HG03469 (cell line): ENCODE results near the gene SHROOM2.
"Not testable (repeated sequence)": the region's sequence is repeated elsewhere in the genome, so short reads cannot be mapped to it uniquely, and the experiment has no call there.

Experiments used
- ATAC-seq: cut with Tn5 transposase; IDR thresholded peaks from one replicate; pipeline ENCODE4 v1.9.1; 2021; ENCODE audit warnings: mild to moderate bottlenecking, moderate library complexity, moderate number of reproducible peaks; ENCODE audit not compliant: unreplicated experiment

Gene SHROOM2

DNA sequence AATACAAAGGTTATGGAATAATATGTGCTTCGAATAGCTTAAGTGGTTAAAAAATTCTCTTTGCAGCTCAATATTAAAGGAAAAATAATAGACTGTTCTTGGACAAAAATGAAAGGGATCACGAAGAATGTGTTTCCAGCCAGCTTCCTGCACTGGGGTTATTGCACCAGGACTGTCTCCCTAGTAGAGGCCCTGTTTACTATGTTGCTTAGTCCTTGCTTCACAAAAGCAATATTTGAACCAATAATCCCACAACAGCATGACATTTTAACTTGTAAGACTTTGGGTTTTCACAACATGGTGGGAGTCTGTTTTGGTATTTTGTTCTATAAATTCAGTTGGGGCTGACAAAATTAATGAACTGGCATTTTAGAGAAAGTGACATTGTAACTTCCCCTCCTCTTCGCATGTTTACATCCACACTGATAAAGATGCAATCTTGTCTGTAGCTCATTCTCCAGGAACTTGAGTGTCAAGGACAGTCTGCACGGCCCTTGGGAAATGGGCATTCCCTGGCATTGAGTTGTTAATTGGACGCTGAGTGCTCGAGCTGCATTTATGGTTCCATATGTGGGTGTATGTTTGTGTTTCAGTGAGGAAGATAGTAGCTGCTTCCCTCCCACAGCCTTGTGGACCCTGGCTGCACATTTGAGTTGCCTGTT lies 39.0 kb downstream of the SHROOM2 start:
- no peak for ATAC-seq

DNA sequence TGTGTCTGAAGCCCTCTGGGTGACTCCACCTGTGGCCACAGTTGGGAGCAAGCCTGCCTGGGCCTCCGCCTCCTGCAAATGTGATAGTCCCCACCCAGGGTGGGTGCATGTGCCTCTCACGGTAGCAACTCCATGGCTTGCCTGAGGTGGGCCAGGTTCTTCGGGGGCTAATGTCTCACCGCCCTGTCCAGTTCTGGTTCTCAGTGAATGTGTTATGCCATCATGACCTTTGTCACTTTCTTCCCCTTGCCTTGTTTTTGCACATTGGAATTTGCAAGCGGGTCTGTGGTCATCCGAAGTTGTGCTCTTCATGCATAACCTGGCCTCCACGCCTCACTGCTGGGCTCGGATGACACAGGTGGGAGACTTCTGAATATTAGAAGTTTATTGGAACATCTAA lies 39.7 kb downstream of the SHROOM2 start:
- ATAC-seq, result no peak

DNA sequence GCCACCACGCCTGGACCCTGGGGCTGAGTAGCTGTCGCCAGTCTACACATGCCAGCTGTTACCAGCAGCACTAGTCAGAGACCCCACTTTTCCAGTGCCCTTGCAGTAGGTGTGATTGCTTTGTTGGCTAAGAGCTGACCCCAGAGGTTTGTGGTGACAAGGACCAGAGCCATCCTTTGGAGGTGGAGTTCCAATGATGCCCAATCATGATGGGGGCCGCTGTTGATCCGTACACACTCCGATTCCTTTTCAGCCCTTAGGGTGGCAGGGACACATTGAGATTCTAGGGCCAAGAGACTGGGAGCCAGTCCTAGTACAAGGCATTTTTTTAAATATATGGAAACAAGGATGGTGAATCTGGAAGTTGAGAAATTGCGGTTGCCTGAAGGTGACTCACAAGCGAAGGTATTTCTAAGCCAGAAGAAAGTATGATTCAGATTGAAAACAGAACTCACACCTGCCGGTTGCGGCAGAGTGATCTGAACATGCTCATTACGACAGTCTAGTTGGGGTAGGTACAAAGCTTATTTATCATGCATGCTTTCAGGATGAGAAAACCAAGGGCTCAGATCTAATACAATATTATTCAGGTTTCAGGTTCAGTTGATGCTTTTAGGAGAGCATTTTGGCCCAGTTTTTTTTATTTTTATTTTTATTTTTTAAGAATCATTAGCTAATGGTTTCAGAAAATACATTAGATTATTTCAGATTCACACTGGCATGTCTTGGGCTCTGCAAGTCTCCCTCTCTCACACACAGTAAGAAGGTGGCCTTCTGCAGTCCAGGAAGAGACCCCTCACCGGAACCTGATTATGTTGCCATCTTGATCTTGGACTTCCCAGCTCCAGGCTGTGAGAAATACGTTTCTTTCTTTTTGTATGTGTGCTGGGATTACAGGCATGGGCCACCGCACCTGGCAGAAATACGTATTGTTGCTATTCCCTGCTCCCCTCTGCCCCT lies 43.4 kb downstream of the SHROOM2 start:
- peak; percentile 90 for ATAC-seq

DNA sequence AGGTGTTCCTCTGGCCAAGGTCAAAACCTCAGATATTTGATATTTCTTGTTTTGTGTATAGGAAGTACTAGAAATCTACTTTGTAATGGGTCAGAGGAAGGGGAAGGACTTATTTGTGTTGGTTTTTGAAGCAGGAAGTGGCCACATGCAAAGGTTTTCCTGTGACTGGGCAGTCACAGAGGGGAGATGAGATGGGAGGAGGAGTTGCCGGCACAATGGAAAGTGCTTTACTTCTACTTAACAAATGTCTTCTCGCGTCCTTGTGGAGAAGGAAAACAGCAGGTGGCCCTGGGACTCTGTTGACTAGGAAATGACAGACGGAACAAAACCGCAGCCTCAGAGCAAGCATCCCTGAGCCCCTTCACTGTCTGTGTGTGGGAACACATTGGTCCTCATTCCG lies 46.6 kb downstream of the SHROOM2 start:
- ATAC-seq, result no peak

- no peak for ATAC-seq
These were observed 49.5 kb downstream of the SHROOM2 start for GRCh38 chrX:9835585-9836210.

DNA sequence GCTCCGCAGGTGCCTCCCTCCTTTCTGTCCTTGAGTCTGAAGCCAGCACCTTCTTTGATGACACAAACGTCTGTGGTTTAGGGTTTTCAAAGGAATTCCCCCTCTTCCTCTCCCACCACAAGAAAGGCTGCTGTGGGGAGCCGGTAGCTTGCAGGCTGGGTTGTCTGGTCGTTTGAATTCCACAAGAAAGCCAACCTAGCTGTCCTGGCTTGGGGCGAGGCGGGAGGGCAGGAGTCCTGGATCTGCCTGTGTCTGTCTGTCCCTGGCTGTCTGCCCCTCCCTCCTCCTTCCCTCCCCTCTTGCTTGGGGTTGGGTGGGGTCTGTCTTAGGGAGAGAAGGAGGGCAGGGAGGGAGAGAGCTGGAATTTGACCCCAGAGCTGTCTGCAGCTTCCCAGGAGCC lies 56.3 kb downstream of the SHROOM2 start:
- no peak for ATAC-seq

DNA sequence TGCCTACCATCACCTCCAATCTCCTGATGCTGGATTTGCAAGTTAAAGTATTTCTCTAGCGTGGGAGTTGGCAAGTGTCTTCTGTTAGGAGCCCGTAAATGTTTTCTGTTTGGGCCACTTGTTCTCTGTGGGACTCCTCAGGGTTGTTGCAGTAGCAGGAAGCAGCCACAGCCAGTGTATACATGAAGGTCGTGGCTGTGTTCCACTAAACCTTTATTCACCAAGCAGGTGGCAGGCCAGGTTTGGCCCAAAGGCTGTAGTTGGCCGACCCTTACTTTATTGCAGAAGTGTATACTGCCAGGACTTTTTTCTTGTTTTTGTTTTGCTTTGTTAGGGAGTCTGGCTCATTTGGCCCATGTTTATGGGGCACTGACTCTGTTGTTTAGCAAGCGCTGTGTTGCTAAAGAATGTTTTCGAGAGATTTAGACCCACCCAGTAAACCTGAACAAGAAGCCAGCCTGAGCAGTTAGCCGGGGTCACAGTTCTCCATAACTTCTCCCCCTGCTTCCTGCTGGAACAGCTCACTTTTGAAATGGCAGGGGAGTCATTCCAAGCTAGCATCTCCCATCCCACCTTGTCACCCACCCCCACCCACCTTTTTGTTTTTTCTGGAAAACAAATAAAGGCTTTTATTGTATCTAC lies 58.8 kb downstream of the SHROOM2 start:
- no peak for ATAC-seq

- no peak for ATAC-seq
These were observed 59.3 kb downstream of the SHROOM2 start for GRCh38 chrX:9845578-9845952.

DNA sequence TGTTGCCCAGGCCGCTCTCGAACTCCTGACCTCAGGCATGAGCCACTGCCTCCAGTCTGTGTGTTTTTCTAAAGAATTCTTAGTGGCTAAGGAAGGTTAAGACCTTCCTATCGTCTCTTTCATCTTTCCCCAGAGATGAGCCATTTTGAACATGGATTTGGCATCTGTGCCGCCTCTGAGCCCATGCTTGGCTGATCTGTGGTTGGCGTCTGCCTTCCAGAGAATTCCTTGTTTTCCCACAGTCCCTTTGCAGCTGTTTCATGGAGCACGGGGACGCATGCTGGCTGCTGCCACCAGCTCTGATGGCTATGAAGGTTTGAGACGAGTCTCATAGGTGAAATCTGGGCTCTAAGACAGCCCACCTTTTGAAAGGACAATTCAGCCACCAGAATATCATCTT lies 60.4 kb downstream of the SHROOM2 start:
- no peak for ATAC-seq

DNA sequence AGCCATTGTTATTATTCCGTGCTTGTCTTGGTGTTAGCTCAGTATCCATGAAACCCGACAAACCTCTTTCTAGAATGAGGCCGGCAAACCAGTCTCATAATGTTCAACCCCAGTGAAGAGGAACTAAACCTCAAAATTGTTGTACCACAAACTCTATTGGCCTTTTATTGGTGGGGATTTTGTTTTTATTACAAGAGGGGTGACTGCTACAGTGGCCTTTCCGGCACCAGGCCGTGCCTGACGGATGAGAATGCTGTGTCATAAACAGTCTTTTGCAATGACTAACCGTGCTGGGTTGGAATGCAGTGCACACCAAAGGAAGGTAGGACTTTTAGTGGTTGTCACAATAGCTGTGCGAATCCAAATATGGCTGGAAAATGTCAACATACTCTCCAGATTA lies 60.8 kb downstream of the SHROOM2 start:
- ATAC-seq, result no peak

DNA sequence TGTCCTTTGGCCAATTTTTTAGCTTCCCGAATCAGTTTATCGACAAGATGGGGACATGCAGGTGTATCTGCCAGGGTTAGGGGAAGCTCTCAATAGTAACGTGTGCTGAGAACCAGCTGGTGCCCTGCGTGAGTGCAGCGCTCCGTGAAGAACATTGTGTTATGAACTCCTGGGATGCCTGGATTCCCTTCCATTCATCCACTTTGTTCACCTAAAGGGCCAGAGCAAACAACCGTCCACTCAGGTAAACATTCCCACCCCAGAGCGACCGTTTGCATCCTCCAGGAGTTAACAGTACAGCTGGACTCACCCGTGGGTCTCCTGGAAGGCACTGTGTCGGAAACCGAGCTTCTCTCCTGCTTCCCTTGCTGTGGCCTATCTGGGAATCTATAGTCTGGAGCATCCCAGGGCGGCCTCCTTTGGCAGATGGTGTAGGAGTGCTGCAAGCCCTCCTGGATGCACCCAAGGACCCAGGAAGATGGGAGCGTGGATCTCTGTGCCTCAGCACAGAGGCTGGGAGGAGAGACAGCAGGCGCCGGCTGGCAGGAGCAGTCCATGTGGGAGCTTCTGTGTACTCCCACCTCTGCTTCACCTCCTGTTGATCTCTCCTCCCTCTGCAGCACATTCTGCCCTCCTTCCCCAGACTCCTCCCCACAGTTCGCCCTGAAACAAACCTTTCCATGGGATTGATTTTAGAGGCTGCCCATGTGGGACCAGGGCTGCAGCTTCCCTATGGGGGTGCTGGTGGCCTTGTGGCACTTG lies 62.7 kb downstream of the SHROOM2 start:
- no peak for ATAC-seq

DNA sequence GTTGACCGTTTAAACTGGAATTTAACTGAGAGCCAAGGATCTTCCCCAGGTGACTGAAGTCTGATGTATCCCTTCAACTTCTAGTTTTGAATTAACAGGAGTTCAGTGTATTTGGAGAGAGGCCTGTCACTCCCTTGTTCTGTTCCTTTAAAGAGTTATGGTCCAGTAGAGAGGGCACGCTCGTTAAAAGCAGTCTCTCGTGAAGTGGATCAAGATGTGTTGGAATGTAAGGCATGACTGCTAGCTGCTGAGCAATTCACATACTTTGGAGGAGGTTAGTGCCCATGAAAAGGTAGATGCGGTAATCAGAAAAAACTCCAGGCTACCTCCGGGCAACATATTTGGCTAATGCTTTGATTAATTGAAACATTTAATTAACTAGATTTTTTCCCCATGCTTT lies 65.7 kb downstream of the SHROOM2 start:
- ATAC-seq, result no peak

DNA sequence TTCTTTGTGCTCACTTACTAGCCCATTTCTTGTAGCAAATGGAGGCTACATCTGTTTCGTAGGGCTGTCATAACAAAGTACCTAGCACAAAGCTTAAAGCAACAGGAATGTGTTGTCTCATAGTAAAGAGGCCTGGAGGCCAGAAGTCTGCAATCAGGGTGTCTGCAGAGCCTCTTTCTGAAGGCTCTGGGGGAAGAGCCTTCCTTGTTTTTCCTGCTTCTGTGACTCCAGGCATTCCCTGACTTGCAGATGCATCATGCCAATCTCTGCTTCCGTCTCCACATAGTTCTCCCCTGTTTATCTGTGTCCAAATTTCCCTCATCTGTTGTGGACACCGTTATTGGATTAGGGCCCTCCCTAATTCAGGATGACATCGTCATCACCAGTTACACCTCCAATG lies 67.1 kb downstream of the SHROOM2 start:
- no peak for ATAC-seq

GRCh38 chrX:9855561-9856283 lies 69.5 kb downstream of the SHROOM2 start:
- no peak for ATAC-seq

GRCh38 chrX:9856588-9856987 lies 70.4 kb downstream of the SHROOM2 start:
- ATAC-seq, result no peak

GRCh38 chrX:9857575-9858474 lies 71.6 kb downstream of the SHROOM2 start:
- ATAC-seq, result no peak

DNA sequence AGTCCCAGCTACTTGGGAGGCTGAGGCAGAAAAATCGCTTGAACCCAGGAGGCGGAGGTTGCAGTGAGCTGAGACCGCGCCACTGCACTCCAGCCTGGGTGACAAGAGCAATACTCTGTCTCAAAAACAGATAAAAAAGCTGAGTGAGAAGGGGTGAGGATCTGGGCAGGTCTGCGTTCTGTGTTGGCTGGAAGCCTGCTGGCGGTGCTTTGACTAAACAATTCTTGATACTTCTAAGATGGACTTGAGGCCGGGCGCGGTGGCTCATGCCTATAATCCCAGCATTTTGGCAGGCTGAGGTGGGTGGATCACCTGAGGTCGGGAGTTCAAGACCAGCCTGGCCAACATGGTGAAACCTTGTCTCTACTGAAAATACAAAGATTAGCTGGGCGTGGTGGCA lies 72.5 kb downstream of the SHROOM2 start:
- not testable (repeated sequence) for ATAC-seq

- no peak for ATAC-seq
These were observed 73.7 kb downstream of the SHROOM2 start for GRCh38 chrX:9859711-9860555.
